B cell (primary cell): ENCODE data around the gene ARHGAP26.

Experiments
- EZH2 ChIP-seq: IDR thresholded peaks from 2 replicates; pipeline ENCODE4 v1.6.1; 2012; ENCODE audit warnings: borderline replicate concordance, low read depth, mild to moderate bottlenecking, moderate library complexity, low read length; ENCODE audit not compliant: insufficient read depth, poor library complexity, severe bottlenecking
- TF ChIP-seq, protein P1 (sequence below): fragments of 200-600 bp; IDR thresholded peaks from one replicate; pipeline ENCODE4 v1.8.0; 2022; ENCODE audit warnings: antibody characterized with exemption, mild to moderate bottlenecking

- TF ChIP-seq, protein P1, sequence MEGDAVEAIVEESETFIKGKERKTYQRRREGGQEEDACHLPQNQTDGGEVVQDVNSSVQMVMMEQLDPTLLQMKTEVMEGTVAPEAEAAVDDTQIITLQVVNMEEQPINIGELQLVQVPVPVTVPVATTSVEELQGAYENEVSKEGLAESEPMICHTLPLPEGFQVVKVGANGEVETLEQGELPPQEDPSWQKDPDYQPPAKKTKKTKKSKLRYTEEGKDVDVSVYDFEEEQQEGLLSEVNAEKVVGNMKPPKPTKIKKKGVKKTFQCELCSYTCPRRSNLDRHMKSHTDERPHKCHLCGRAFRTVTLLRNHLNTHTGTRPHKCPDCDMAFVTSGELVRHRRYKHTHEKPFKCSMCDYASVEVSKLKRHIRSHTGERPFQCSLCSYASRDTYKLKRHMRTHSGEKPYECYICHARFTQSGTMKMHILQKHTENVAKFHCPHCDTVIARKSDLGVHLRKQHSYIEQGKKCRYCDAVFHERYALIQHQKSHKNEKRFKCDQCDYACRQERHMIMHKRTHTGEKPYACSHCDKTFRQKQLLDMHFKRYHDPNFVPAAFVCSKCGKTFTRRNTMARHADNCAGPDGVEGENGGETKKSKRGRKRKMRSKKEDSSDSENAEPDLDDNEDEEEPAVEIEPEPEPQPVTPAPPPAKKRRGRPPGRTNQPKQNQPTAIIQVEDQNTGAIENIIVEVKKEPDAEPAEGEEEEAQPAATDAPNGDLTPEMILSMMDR: no peak
- no peak for TF ChIP-seq EZH2
Observed at GRCh38 chr5:143118222-143118621, 348.0 kb downstream of the ARHGAP26 start.
